ENCODE measurements around the gene KCNMA1.

- TF ChIP-seq, protein P1, sequence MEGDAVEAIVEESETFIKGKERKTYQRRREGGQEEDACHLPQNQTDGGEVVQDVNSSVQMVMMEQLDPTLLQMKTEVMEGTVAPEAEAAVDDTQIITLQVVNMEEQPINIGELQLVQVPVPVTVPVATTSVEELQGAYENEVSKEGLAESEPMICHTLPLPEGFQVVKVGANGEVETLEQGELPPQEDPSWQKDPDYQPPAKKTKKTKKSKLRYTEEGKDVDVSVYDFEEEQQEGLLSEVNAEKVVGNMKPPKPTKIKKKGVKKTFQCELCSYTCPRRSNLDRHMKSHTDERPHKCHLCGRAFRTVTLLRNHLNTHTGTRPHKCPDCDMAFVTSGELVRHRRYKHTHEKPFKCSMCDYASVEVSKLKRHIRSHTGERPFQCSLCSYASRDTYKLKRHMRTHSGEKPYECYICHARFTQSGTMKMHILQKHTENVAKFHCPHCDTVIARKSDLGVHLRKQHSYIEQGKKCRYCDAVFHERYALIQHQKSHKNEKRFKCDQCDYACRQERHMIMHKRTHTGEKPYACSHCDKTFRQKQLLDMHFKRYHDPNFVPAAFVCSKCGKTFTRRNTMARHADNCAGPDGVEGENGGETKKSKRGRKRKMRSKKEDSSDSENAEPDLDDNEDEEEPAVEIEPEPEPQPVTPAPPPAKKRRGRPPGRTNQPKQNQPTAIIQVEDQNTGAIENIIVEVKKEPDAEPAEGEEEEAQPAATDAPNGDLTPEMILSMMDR (IDR thresholded peaks at IDR 0.05): no peak
- TF ChIP-seq EZH2 (IDR thresholded peaks at IDR 0.05; ENCODE audit: borderline replicate concordance, insufficient read depth, low read depth, low read length, poor library complexity, severe bottlenecking): no peak
Measured at GRCh38 chr10:77024461-77024860, 613.1 kb downstream of the KCNMA1 start.

Measured in B cell (primary cell).